Nephron (organoid): Measurements from ENCODE around the gene ARFIP2.

Experiments used
- H3K27ac Mint-ChIP-seq, 3 experiments: 2 replicates each; pipeline ENCODE4 v1.8.0; 2020; ENCODE audit warnings: mixed read lengths in 3 of 3, mild to moderate bottlenecking in 2 of 3, moderate library complexity in 1 of 3
- H3K27me3 Mint-ChIP-seq: 2 replicates; pipeline ENCODE4 v1.8.0; 2021; ENCODE audit warnings: low read depth, mild to moderate bottlenecking, moderate library complexity, mixed read lengths
- H3K36me3 Mint-ChIP-seq: 2 replicates; pipeline ENCODE4 v1.8.0; 2020; ENCODE audit warnings: low read depth, mixed read lengths
- H3K4me1 Mint-ChIP-seq: 2 replicates; pipeline ENCODE4 v1.8.0; 2020; ENCODE audit warnings: mixed read lengths
- H3K4me3 Mint-ChIP-seq, 3 experiments: 2 replicates each; pipeline ENCODE4 v1.8.0; 2020; ENCODE audit warnings: mild to moderate bottlenecking in 3 of 3, mixed read lengths in 3 of 3, moderate library complexity in 2 of 3
- H3K9me3 Mint-ChIP-seq: 2 replicates; pipeline ENCODE4 v1.8.0; 2020; ENCODE audit warnings: mixed read lengths
- CTCF ChIP-seq, 3 experiments: fragments of 200-600 bp; sonication (generic); IDR thresholded peaks; one replicate each; pipeline ENCODE4 v1.5.0; 2021; ENCODE audit warnings: antibody characterized with exemption in 3 of 3; ENCODE audit not compliant: unreplicated experiment in 3 of 3

ARFIP2 gene

GRCh38 chr11:6498121-6498520, 17.0 kb upstream of the ARFIP2 start:
- Mint-ChIP-seq H3K36me3 (peaks cover 9% of the 10 kb centered on the region), H3K9me3 (no peaks in the 10 kb centered on the region), H3K4me3 (no peak overlapping the region), H3K4me1 (no peaks in the 10 kb centered on the region), H3K27me3 (no peaks in the 10 kb centered on the region), H3K27ac (no peak overlapping the region)
- TF ChIP-seq CTCF (IDR thresholded peaks at IDR 0.05; ENCODE audit: unreplicated experiment in 3 of 3): no peak

- Mint-ChIP-seq H3K27ac (no peak within 1 kb of the TSS), H3K9me3 (no peaks in the 10 kb centered on the region), H3K4me1 (no peaks in the 10 kb centered on the region), H3K36me3 (peaks cover 9% of the 10 kb centered on the region), H3K4me3 (no peak within 1 kb of the TSS), H3K27me3 (no peaks in the 10 kb centered on the region)
- TF ChIP-seq CTCF (IDR thresholded peaks at IDR 0.05; ENCODE audit: unreplicated experiment in 3 of 3): no peak
These were observed 16.1 kb upstream of the ARFIP2 start, which contains the start of gene DNHD1 for GRCh38 chr11:6497069-6497839. Gene DNHD1, plus strand, starts transcription at chr11:6497280. Its CDS starts 936 bp downstream, at chr11:6498216.

- H3K27ac Mint-ChIP-seq: no peak overlapping the region
- H3K4me3 Mint-ChIP-seq: no peak overlapping the region
These were observed 8.2 kb upstream of the ARFIP2 start for GRCh38 chr11:6489306-6489705.

GRCh38 chr11:6488821-6489220, 7.7 kb upstream of the ARFIP2 start:
- TF ChIP-seq CTCF (IDR thresholded peaks at IDR 0.05; ENCODE audit: unreplicated experiment in 3 of 3): no peak
- H3K27ac Mint-ChIP-seq: no peak overlapping the region
- H3K9me3 Mint-ChIP-seq: no peaks in the 10 kb centered on the region
- H3K4me3 Mint-ChIP-seq: no peak overlapping the region
- no peaks in the 10 kb centered on the region for H3K27me3 Mint-ChIP-seq
- H3K4me1 Mint-ChIP-seq: no peaks in the 10 kb centered on the region
- peaks cover 4% of the 10 kb centered on the region for H3K36me3 Mint-ChIP-seq

More at GRCh38 chr11:6489306-6489705, 8.2 kb upstream of the ARFIP2 start:
- Mint-ChIP-seq H3K9me3 (no peaks in the 10 kb centered on the region), H3K4me1 (no peaks in the 10 kb centered on the region), H3K27me3 (no peaks in the 10 kb centered on the region), H3K36me3 (peaks cover 4% of the 10 kb centered on the region)
- no peak for TF ChIP-seq CTCF (IDR thresholded peaks at IDR 0.05; ENCODE audit: unreplicated experiment in 3 of 3)

- no peak overlapping the region for H3K27ac Mint-ChIP-seq
- no peak for TF ChIP-seq CTCF (IDR thresholded peaks at IDR 0.05; ENCODE audit: unreplicated experiment in 3 of 3)
- H3K4me3 Mint-ChIP-seq: no peak overlapping the region
- H3K27me3 Mint-ChIP-seq: no peaks in the 10 kb centered on the region
- H3K9me3 Mint-ChIP-seq: no peaks in the 10 kb centered on the region
- peaks cover 3% of the 10 kb centered on the region for H3K4me1 Mint-ChIP-seq
- H3K36me3 Mint-ChIP-seq: peaks cover 7% of the 10 kb centered on the region
These were observed 7.2 kb upstream of the ARFIP2 start for GRCh38 chr11:6488342-6488741.

- Mint-ChIP-seq H3K4me1 (peaks cover 13% of the 10 kb centered on the region), H3K9me3 (no peaks in the 10 kb centered on the region), H3K27me3 (no peaks in the 10 kb centered on the region), H3K27ac (no peak overlapping the region), H3K36me3 (peaks cover 16% of the 10 kb centered on the region), H3K4me3 (no peak overlapping the region)
- TF ChIP-seq CTCF (IDR thresholded peaks at IDR 0.05; ENCODE audit: unreplicated experiment in 3 of 3): no peak
These were observed 5.8 kb upstream of the ARFIP2 start for GRCh38 chr11:6486938-6487337.
